Kidney (tissue), 14 donors: Measurements from ENCODE around the gene SEH1L. TPM values are rescaled to one million over a fixed set of nuclear protein-coding genes. Genes with fewer than 3 reads are reported as not detected.

Source experiments
- DNase-seq, 5 donors: peaks; one replicate each; pipeline ENCODE4 v3.0.0-alpha.2; 2013 to 2020
- FAIRE-seq: peaks from 2 replicates; lab custom pipeline; 2012; peaks lifted over from hg19 to GRCh38; lab: Jason Lieb, UNC
- H3K27ac ChIP-seq, 2 donors: one replicate each; pipeline ENCODE4 v1.7.0; 2013; ENCODE audit warnings: low read depth in 2 of 2, low read length in 2 of 2, inconsistent platforms in 1 of 2
- H3K27me3 ChIP-seq: one replicate; pipeline ENCODE4 v1.7.1; 2013; ENCODE audit warnings: low read length, inconsistent platforms; ENCODE audit not compliant: control insufficient read depth, insufficient read depth
- H3K36me3 ChIP-seq, 3 donors: one replicate each; pipeline versions ENCODE4 v1.7.0 to v1.7.1; 2013; ENCODE audit warnings: low read length in 3 of 3, control low read depth in 1 of 3, inconsistent platforms in 1 of 3; ENCODE audit not compliant: insufficient read depth in 3 of 3, control insufficient read depth in 2 of 3
- H3K4me1 ChIP-seq, 3 donors: one replicate each; pipeline versions ENCODE4 v1.7.0 to v1.7.1; 2013; ENCODE audit warnings: low read length in 3 of 3, inconsistent platforms in 1 of 3, low read depth in 1 of 3; ENCODE audit not compliant: control insufficient read depth in 2 of 3, insufficient read depth in 2 of 3
- H3K4me3 ChIP-seq, 3 donors: one replicate each; pipeline versions ENCODE4 v1.7.0 to v1.8.1; 2013; ENCODE audit warnings: low read length in 3 of 3, control low read depth in 1 of 3, inconsistent platforms in 1 of 3
- H3K9ac ChIP-seq, 3 donors: one replicate each; pipeline versions ENCODE4 v1.7.0 to v1.7.1; 2013; ENCODE audit warnings: low read length in 3 of 3, control low read depth in 1 of 3, inconsistent platforms in 1 of 3
- H3K9me3 ChIP-seq, 3 donors: one replicate each; pipeline versions ENCODE4 v1.7.0 to v1.7.1; 2013; ENCODE audit warnings: low read length in 3 of 3, control low read depth in 1 of 3, inconsistent platforms in 1 of 3; ENCODE audit not compliant: control insufficient read depth in 2 of 3, insufficient read depth in 1 of 3
- intact Hi-C: fragments of 100-400 bp; cut with DNase I; formaldehyde crosslinking; loops from one replicate; pipeline ENCODE4 v1.11.1; 2022
- polyA plus RNA-seq: library from polyadenylated mRNA; stranded (reverse); fragments of 350-450 nt; fragmentation: Illumina TruSeq; extraction: RNeasy Lipid Tissue Mini Kit (QIAGEN cat#74804); gene quantifications from one replicate; pipeline ENCODE4 v1.2.3, GENCODE V29; 2014; ENCODE audit warnings: low read depth, low replicate concordance; ENCODE audit not compliant: insufficient read depth
- total RNA-seq: library from RNA; stranded (reverse); fragmentation: NEBNext Ultra II Directional; extraction: Animal tissue kit (Norgen Biotek cat#: 25700); gene quantifications from one replicate; pipeline ENCODE4 v1.2.1, GENCODE V29; 2021
- TF ChIP-seq, protein P1 (sequence below): IDR thresholded peaks from 3 replicates; pipeline ENCODE4 v1.5.1; 2012; ENCODE audit warnings: mild to moderate bottlenecking, moderate library complexity, borderline replicate concordance; ENCODE audit not compliant: insufficient read depth; ENCODE audit errors: extremely low read depth
- donor health status: control.
- donor health status: control.
- donor health status: control.
- donor health status: control.
- donor health status: control.
- donor health status: DM: yes; HTN: yes; CAD: no.
- donor health status: Normal renal cell carcinoma (clear cell type).

SEH1L gene
- total and polyA plus RNA-seq, 2 donors from 2014 or later = 15.8 to 43.3 TPM

DNA sequence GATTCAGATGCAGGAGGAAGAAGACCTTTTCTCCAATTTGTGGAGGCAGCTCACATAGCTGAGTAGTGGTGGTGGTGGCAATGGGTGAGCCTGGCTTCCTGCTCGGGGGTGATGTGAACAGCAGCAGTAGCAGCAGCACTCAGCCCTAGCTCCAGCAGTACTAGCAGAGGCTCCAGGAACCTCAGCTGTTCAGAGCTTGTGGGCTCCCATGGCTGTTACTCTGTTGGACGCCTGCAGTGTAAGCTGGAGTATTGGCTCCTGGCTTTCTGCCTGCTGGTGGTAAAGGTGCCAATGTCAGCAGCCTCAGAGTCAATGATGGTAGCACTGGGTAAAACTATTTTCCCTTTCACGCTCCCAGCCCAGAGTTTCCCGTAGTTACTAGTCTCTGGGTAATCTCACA lies 3.1 kb upstream of the SEH1L start:
- no peak overlapping the region for H3K27ac ChIP-seq
- FAIRE-seq = no peak
- no peak overlapping the region for H3K9ac ChIP-seq

GRCh38 chr18:12946549-12947284 lies 1.1 kb upstream of the SEH1L start:
- TF ChIP-seq, protein P1, sequence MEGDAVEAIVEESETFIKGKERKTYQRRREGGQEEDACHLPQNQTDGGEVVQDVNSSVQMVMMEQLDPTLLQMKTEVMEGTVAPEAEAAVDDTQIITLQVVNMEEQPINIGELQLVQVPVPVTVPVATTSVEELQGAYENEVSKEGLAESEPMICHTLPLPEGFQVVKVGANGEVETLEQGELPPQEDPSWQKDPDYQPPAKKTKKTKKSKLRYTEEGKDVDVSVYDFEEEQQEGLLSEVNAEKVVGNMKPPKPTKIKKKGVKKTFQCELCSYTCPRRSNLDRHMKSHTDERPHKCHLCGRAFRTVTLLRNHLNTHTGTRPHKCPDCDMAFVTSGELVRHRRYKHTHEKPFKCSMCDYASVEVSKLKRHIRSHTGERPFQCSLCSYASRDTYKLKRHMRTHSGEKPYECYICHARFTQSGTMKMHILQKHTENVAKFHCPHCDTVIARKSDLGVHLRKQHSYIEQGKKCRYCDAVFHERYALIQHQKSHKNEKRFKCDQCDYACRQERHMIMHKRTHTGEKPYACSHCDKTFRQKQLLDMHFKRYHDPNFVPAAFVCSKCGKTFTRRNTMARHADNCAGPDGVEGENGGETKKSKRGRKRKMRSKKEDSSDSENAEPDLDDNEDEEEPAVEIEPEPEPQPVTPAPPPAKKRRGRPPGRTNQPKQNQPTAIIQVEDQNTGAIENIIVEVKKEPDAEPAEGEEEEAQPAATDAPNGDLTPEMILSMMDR = no peak
- Histone ChIP-seq H3K27ac (peak overlapping the region; percentile 98 to 99), H3K4me3 (peak overlapping the region; percentile 90 to 99 (median 93)), H3K4me1 (peaks cover 3 to 11% (median 3%) of the 10 kb centered on the region in 3 donors), H3K9ac (peak overlapping the region; percentile 84 to 97 (median 85)), H3K27me3 (no peaks in the 10 kb centered on the region), H3K9me3 (no peaks in the 10 kb centered on the region), H3K36me3 (no peaks in the 10 kb centered on the region)
- DNase-seq (peak in 4 of 5 donors; percentile 53 to 90 (median 79)), FAIRE-seq (no peak)
- intact Hi-C loops = no loop called here

More for the DNA sequence above, 3.1 kb upstream of the SEH1L start:
- Histone ChIP-seq H3K27me3 (no peaks in the 10 kb centered on the region), H3K4me1 (peaks cover 3 to 11% (median 3%) of the 10 kb centered on the region in 3 donors), H3K36me3 (no peaks in the 10 kb centered on the region), H3K9me3 (no peaks in the 10 kb centered on the region), H3K4me3 (no peak overlapping the region)
- TF ChIP-seq, protein P1 = no peak
- intact Hi-C loops = no loop called here
- DNase-seq = no peak

DNA sequence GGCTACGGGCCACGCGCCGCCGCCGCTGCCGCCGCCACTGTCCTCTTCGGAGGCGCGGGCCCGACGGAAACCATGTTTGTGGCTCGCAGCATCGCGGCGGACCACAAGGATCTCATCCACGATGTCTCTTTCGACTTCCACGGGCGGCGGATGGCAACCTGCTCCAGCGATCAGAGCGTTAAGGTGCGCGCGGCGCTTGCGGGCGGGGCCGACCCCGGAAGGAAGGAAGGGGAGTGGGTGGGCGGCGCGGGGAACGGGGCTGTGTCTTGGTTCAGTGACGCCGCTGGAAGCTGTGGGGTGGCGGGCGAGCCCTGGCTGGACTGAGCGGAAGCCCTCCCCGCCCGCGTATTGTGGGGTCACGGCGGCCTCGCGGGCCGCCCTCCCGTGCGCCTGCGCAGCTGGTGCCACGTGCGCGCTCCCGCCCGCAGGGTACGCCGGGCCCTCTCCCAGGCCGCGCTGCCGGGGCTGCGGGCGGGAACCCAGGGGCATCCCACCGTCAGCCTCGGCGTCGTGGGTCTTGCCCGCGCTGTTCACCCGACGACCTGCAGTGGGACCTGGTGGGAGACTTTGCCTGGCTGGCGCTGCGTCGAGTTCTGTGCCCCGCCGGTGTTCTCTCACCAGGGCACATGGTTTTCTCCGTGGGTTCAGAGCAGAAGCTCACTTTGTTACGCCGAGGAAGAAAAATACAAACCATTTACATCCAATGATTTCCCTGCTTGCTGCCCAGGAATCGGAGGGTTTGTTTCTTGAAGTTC lies 416 bp downstream of the SEH1L start:
- H3K27ac ChIP-seq = peak overlapping the region; percentile 99
- no peaks in the 10 kb centered on the region for H3K9me3 ChIP-seq
- DNase-seq = peak; percentile 91 to 99 (median 96)
- H3K9ac ChIP-seq = peak overlapping the region; percentile 52 to 86 (median 69)
- TF ChIP-seq, protein P1 = no peak
- no peaks in the 10 kb centered on the region for H3K36me3 ChIP-seq
- H3K4me1 ChIP-seq = peaks cover 3 to 11% (median 3%) of the 10 kb centered on the region in 3 donors
- no peaks in the 10 kb centered on the region for H3K27me3 ChIP-seq
- peak overlapping the region; percentile 67 to 87 (median 85) for H3K4me3 ChIP-seq
- FAIRE-seq = no peak
- intact Hi-C loops = no loop called here
